Activated CD4-positive, CD25-positive, alpha-beta regulatory T cell treated with anti-CD3 and anti-CD28 coated beads, Interleukin-2, amount 50 U/mL, for 72 hours (primary cell): ENCODE results near the gene CCL5.
"Not testable (repeated sequence)": the region's sequence is repeated elsewhere in the genome, so short reads cannot be mapped to it uniquely, and the experiment has no call there.

ENCODE experiments used
- DNase-seq: peaks from one replicate; pipeline ENCODE4 v3.0.0; 2021

CCL5 gene

GRCh38 chr17:35898283-35899070, 18.3 kb upstream of the CCL5 start:
- no peak for DNase-seq

DNA sequence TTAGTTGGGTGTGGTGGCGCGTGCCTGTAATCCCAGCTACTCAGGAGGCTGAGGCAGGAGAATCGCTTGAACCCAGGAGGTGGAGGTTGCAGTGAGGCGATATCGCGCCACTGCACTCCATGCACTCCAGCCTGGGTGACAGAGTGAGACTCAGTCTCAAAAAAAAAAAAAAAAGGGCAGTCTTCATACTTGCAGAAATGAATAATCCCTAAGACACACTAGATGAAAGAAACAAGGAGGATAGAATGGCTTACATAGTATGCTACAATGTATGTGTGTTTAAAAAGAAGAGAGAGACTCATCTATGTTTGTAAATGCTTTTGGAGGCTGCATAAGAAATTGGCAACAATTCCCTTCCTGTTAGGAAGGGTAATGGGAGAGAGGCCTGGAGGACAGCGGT, 17.6 kb upstream of the CCL5 start:
- not testable (repeated sequence) for DNase-seq

GRCh38 chr17:35895636-35896587, 15.8 kb upstream of the CCL5 start:
- DNase-seq: no peak

GRCh38 chr17:35894206-35894605, 14.0 kb upstream of the CCL5 start:
- DNase-seq: no peak

GRCh38 chr17:35893751-35894150, 13.6 kb upstream of the CCL5 start:
- no peak for DNase-seq

DNA sequence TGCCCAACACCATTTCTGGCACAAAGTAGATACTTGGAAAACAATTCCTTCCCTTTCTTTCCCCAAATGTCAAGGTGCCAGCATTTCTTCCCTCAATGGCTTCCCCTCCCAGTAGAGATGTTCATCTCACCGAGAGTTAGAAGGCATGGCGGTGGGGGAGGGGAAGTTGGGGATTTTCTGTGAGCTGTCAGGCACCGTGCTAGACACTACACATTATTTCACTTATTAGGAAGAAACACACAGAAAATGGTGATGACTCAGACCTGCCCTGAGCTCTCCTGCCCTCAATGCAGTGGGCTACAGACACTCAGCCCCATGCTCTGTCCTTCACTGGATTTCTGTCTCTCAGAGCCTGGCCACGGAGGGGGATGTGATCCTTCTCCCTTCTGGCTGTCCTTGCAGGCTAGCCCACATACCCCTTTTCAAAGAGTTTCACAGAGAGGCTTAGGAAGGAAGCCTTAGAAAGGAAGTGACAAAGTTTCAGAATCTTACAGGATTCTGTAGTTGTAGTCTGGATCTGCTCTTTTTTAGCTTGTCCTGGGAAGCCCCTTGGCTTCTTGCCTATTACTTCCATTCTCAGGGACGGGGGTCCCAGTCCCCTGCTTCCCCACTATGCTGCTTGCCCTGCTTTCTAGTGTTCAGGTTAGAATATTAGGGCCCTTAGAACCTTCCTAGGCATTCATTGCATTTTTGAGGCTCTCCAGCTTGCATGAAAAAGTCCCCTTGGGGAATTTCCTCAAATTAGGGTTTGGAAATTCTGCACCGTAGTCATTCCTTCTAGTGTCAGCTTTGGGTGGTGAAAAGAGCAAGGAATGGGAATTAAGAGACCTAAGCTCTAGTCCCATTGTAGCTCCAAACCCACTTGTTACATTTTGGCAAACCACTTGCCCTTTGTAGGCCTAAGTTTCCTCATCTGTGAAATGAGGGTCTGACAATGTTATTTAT, 12.2 kb upstream of the CCL5 start:
- peak; percentile 43 for DNase-seq

DNA sequence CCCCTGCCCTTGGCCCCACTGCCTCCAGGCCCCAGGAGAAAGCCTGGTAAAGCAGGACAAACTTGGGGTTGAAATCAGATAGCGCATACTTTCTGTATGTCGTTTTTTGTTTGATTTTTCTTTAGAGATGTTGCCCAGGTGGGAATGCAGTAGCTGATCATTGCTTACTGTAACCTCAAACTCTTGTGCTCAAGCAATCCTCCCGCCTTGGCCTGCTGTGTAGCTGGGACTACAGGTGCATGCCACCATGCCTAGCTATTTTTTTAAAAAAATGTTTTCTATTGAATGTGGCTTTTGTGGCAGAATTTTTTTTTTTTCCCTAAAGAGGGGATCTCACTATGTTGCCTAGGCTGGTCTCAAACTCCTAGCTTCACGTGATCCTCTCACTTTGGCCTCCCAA, 11.1 kb upstream of the CCL5 start:
- no peak for DNase-seq

- DNase-seq: no peak
Observed at GRCh38 chr17:35890774-35891155, 10.6 kb upstream of the CCL5 start.

GRCh38 chr17:35889818-35890773, 9.9 kb upstream of the CCL5 start:
- DNase-seq: no peak

DNA sequence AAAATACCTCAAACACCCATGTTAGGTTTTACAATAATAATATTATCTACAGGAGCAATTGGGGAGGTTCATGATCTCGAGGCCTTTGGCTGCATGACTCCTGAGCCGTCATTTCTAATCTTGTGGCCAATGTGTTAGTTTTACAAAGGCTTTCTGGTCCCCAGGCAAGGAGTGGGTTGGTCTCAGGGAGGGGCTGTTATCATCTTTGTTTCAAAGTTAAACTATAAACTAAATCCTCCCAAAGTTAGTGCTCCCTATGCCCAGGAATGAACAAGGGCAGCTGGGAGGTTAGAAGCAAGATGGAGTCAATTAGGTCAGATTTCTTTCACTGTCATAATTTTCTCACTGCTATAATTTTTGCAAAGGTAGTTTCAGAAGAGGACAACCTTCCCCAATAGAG, 9.1 kb upstream of the CCL5 start:
- DNase-seq: no peak

- DNase-seq: no peak
Observed at GRCh38 chr17:35878361-35878760, 1.8 kb downstream of the CCL5 start.

DNA sequence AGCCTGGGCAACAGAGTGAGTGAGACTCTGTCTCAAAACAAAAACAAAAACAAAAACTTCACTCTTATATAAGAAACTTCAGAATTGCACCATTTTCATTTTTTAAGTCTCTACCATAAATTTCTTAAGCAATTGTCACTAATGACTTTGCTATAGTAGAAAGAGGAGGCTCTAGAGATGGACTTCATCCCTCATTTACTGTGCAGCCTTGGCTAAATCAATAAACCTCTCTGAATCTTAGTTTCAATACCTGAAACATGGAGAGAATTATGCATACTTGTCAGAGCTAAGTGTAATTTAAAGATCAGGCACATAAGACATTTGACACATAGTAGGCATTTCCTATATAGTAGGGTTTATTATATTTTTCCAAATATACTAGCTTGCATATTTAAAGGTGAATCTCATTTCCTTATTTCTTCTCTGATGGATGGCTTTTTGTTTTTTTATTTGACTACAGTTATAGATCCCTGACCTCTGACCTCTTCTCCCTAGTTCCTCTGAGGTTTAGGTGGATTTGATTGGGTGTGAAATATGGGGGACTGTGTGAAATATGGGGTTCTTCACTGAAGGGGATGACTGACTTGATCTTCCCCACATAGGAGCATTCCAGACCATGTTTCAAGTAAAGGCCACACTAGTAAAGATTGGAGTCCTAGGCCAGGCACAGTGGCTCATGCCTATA, 2.7 kb downstream of the CCL5 start:
- no peak for DNase-seq

DNA sequence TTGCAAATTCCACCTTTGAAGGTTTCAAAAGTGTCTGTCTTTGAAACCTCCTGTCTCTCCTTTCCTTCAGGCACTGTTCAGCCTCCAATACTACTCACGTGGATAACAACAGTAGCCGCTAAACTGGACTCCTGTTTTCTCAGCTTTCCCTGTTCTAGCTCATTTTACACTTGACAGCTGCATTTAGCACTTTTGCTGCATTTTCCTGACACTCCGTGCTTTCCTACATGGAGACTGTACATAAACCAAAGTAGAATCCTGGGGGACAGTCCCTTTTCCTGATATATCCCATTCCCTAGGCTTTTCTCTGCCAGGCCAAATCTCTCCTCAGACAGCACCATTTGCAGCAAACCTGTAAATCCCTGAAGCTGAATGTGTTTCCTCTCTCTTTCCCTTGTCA, 3.6 kb downstream of the CCL5 start:
- no peak for DNase-seq

- DNase-seq: no peak
Observed at GRCh38 chr17:35875800-35876139, 4.4 kb downstream of the CCL5 start.

GRCh38 chr17:35875072-35875799, 4.9 kb downstream of the CCL5 start:
- DNase-seq: no peak

- DNase-seq: no peak
Observed at GRCh38 chr17:35872196-35872980, 7.8 kb downstream of the CCL5 start.

DNA sequence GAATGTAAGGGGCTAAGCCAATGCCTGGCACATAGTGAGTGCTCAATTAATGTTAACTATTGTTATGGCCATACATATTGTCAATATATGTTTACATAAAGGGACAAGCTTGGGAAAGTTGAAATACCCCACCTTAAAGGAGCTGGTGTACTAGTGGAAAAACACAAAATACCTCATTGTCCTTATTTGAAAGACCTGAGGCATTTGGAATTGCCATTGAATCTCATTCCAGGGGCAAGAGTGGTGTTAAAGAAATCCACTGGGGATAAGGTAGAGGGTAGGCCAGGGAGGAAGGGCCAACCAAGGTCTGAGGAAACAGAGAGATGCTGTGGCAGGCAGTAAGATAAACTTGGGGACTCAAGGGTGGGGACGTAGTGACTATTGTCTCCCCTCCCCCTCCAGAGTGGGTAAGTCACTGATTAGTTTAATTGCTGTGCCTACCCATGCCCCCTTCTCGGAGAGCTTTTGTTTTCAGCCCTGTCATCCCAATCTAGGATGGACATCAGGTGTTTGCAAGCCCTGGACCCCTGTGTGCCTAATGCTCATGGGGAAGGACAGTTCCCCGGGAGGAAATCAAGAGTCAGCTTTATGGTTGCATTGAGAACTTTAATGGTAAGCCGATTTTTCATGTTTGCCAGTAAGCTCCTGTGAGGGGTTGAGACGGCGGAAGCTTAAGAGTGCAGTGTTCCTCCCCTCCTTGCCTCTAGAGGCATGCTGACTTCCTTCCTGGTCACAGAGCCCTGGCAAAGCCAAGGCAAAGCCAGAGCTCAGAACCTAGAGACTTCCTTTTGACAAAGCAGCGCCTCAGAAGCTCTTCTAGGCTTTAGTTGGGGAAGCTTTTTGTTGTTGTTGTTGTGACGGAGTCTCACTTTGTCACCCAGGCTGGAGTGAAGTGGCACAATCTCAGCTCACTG, 9.0 kb downstream of the CCL5 start:
- DNase-seq: no peak

GRCh38 chr17:35868737-35869136, 11.4 kb downstream of the CCL5 start, which contains the start of gene HEATR9:
HEATR9 (minus strand) TSS chr17:35868891; CDS start chr17:35868742, 149 bp downstream.
- DNase-seq: no peak
